ENCODE results near the gene S100PBP.

Gene S100PBP

GRCh38 chr1:32830092-32830852 lies 12.8 kb downstream of the S100PBP start:
- peak; percentile 96 for DNase-seq

- DNase-seq: no peak
Observed at GRCh38 chr1:32831878-32832277, 14.4 kb downstream of the S100PBP start.

- no peak for DNase-seq
Observed at GRCh38 chr1:32848354-32849063, 31.1 kb downstream of the S100PBP start.

GRCh38 chr1:32855861-32856617 lies 38.6 kb downstream of the S100PBP start:
- DNase-seq: no peak

- no peak for DNase-seq
Observed at GRCh38 chr1:32858136-32858535, 40.7 kb downstream of the S100PBP start.

- DNase-seq: no peak
Observed at GRCh38 chr1:32858791-32859190, 41.3 kb downstream of the S100PBP start.

- DNase-seq: no peak
Observed at GRCh38 chr1:32859915-32860314, 42.5 kb downstream of the S100PBP start.

- no peak for DNase-seq
Observed at GRCh38 chr1:32860566-32860965, 43.1 kb downstream of the S100PBP start.

GRCh38 chr1:32861904-32862695 lies 44.6 kb downstream of the S100PBP start:
- DNase-seq: no peak

GRCh38 chr1:32863218-32863880 lies 45.9 kb downstream of the S100PBP start:
- no peak for DNase-seq

- DNase-seq: no peak
Observed at GRCh38 chr1:32863881-32864245, 46.4 kb downstream of the S100PBP start.

- no peak for DNase-seq
Observed at GRCh38 chr1:32864375-32865019, 47.0 kb downstream of the S100PBP start.

- DNase-seq: no peak
Observed at GRCh38 chr1:32865639-32866405, 48.4 kb downstream of the S100PBP start.

GRCh38 chr1:32867151-32867550 lies 49.7 kb downstream of the S100PBP start:
- no peak for DNase-seq

GRCh38 chr1:32867671-32868070 lies 50.2 kb downstream of the S100PBP start:
- DNase-seq: no peak

- no peak for DNase-seq
Observed at GRCh38 chr1:32868085-32868484, 50.6 kb downstream of the S100PBP start.

GRCh38 chr1:32868806-32869455 lies 51.5 kb downstream of the S100PBP start:
- no peak for DNase-seq

GRCh38 chr1:32869923-32870614 lies 52.6 kb downstream of the S100PBP start:
- DNase-seq: no peak

GRCh38 chr1:32870615-32871363 lies 53.3 kb downstream of the S100PBP start, which contains the start of gene FNDC5:
FNDC5 (minus strand) TSS chr1:32870912.
- no peak for DNase-seq

Data from DMS79 (cell line).